Liver (tissue), 3 donors: ENCODE measurements around the gene MYMK.

Experiments
- TAF1 ChIP-seq: conservative IDR thresholded peaks from 2 replicates; pipeline ENCODE4 v1.6.1; 2016; ENCODE audit warnings: antibody characterized with exemption, mild to moderate bottlenecking
- TF ChIP-seq, protein P1 (sequence below): fragments of 150-350 bp; IDR thresholded peaks from 2 replicates; pipeline ENCODE4 v1.5.1; 2017; ENCODE audit warnings: improper control_type of control experiment, low read depth, low read length; ENCODE audit not compliant: missing input control
- donor health status: healthy.
- donor health status: healthy.

DNA sequence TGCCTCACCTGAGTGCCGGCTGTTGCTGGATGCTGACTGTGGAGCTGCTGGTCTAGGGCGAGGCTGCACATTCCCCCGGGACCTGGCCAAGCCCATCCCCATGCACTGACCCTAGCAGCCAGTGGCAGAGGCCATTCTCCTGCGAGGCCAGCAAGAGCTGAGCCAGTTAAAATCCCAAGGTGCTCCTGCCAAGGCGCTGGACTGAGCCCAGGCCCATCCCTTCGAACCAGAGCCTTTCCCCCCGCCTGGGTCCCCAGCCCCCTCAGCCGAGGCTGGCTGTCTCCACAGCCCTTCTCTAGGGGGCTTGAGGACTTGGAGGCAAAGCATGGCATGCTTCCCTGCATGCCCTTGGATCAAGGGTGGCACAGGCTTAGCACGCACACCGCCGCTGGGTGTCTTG lies 11.3 kb upstream of the MYMK start:
- TF ChIP-seq, protein P1, sequence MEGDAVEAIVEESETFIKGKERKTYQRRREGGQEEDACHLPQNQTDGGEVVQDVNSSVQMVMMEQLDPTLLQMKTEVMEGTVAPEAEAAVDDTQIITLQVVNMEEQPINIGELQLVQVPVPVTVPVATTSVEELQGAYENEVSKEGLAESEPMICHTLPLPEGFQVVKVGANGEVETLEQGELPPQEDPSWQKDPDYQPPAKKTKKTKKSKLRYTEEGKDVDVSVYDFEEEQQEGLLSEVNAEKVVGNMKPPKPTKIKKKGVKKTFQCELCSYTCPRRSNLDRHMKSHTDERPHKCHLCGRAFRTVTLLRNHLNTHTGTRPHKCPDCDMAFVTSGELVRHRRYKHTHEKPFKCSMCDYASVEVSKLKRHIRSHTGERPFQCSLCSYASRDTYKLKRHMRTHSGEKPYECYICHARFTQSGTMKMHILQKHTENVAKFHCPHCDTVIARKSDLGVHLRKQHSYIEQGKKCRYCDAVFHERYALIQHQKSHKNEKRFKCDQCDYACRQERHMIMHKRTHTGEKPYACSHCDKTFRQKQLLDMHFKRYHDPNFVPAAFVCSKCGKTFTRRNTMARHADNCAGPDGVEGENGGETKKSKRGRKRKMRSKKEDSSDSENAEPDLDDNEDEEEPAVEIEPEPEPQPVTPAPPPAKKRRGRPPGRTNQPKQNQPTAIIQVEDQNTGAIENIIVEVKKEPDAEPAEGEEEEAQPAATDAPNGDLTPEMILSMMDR = no peak
- TF ChIP-seq TAF1 = no peak
